H9 (cell line): ENCODE data around the gene PAK6. TPM values are rescaled to one million over a fixed set of nuclear protein-coding genes. Genes with fewer than 3 reads are reported as not detected.

ENCODE experiments used
- DNase-seq: peaks from one replicate; pipeline ENCODE4 v3.0.0-alpha.2; 2017
- H2AFZ ChIP-seq: one replicate; pipeline ENCODE4 v1.6.1; 2013; ENCODE audit warnings: mild to moderate bottlenecking, low read length, control low read depth, moderate library complexity
- H2AK5ac ChIP-seq: 2 replicates; pipeline ENCODE4 v1.6.1; 2013; ENCODE audit warnings: low read length, control low read depth, mixed read lengths; ENCODE audit not compliant: insufficient read length
- H2BK120ac ChIP-seq: one replicate; pipeline ENCODE4 v1.6.1; 2013; ENCODE audit warnings: low read depth, mild to moderate bottlenecking, low read length, control low read depth, inconsistent platforms; ENCODE audit not compliant: poor library complexity, severe bottlenecking
- H2BK12ac ChIP-seq: 2 replicates; pipeline ENCODE4 v1.6.1; 2013; ENCODE audit warnings: low read length, control low read depth, mixed read lengths, low read depth; ENCODE audit not compliant: insufficient read length
- H2BK15ac ChIP-seq: 2 replicates; pipeline ENCODE4 v1.6.1; 2013; ENCODE audit warnings: low read depth, low read length, control low read depth
- H2BK20ac ChIP-seq: one replicate; pipeline ENCODE4 v1.6.1; 2013; ENCODE audit warnings: low read depth, mild to moderate bottlenecking, low read length, control low read depth, inconsistent platforms; ENCODE audit not compliant: poor library complexity, severe bottlenecking
- H2BK5ac ChIP-seq: 2 replicates; pipeline ENCODE4 v1.6.1; 2013; ENCODE audit warnings: low read length, control low read depth, mixed read lengths; ENCODE audit not compliant: insufficient read length
- H3K14ac ChIP-seq: 2 replicates; pipeline ENCODE4 v1.6.1; 2013; ENCODE audit warnings: low read length, control low read depth; ENCODE audit not compliant: insufficient read depth
- H3K18ac ChIP-seq: 2 replicates; pipeline ENCODE4 v1.6.1; 2013; ENCODE audit warnings: low read depth, mild to moderate bottlenecking, mixed read lengths, low read length, control low read depth; ENCODE audit not compliant: insufficient read length
- H3K23ac ChIP-seq: 2 replicates; pipeline ENCODE4 v1.6.1; 2013; ENCODE audit warnings: low read length, control low read depth, mixed read lengths, low read depth; ENCODE audit not compliant: insufficient read length
- H3K23me2 ChIP-seq: 2 replicates; pipeline ENCODE4 v1.6.1; 2013; ENCODE audit warnings: low read depth, mild to moderate bottlenecking, mixed read lengths, low read length, control low read depth; ENCODE audit not compliant: insufficient read length, poor library complexity, severe bottlenecking
- H3K27ac ChIP-seq: 2 replicates; pipeline ENCODE4 v1.5.1; 2013; ENCODE audit warnings: low read length, control low read depth, mixed read lengths, low read depth; ENCODE audit not compliant: insufficient read length
- H3K27me3 ChIP-seq: 2 replicates; pipeline ENCODE4 v1.6.1; 2013; ENCODE audit warnings: low read length, control low read depth, inconsistent platforms; ENCODE audit not compliant: insufficient read depth
- H3K4ac ChIP-seq: 2 replicates; pipeline ENCODE4 v1.6.1; 2013; ENCODE audit warnings: low read depth, mild to moderate bottlenecking, control low read depth, inconsistent platforms, low read length, moderate library complexity
- H3K4me1 ChIP-seq: 2 replicates; pipeline ENCODE4 v1.6.1; 2013; ENCODE audit warnings: low read length, control low read depth, inconsistent platforms; ENCODE audit not compliant: insufficient read depth
- H3K4me2 ChIP-seq: 2 replicates; pipeline ENCODE4 v1.6.1; 2013; ENCODE audit warnings: low read length, control low read depth, mixed read lengths; ENCODE audit not compliant: insufficient read length, insufficient read depth
- H3K56ac ChIP-seq: 2 replicates; pipeline ENCODE4 v1.6.1; 2013; ENCODE audit warnings: low read depth, mild to moderate bottlenecking, mixed read lengths, low read length, control low read depth; ENCODE audit not compliant: insufficient read length
- H3K79me1 ChIP-seq: 2 replicates; pipeline ENCODE4 v1.6.1; 2013; ENCODE audit warnings: low read depth, mild to moderate bottlenecking, moderate library complexity, low read length, control low read depth, inconsistent platforms; ENCODE audit not compliant: insufficient read depth, poor library complexity, severe bottlenecking
- H3K79me2 ChIP-seq: 2 replicates; pipeline ENCODE4 v1.6.1; 2013; ENCODE audit warnings: low read length, control low read depth, inconsistent platforms; ENCODE audit not compliant: insufficient read depth
- H3K9ac ChIP-seq: 2 replicates; pipeline ENCODE4 v1.6.1; 2013; ENCODE audit warnings: low read length, control low read depth, mixed read lengths; ENCODE audit not compliant: insufficient read length; ENCODE audit errors: extremely low read depth
- H3K9me3 ChIP-seq: one replicate; pipeline ENCODE4 v1.6.1; 2013; ENCODE audit warnings: low read depth, low read length, inconsistent platforms; ENCODE audit not compliant: control insufficient read depth
- H3T11ph ChIP-seq: one replicate; pipeline ENCODE4 v1.6.1; 2013; ENCODE audit warnings: mild to moderate bottlenecking, low read length, control low read depth, inconsistent platforms
- H4K20me1 ChIP-seq: one replicate; pipeline ENCODE4 v1.6.1; 2013; ENCODE audit not compliant: control insufficient read depth, insufficient read length, insufficient read depth
- H4K5ac ChIP-seq: 2 replicates; pipeline ENCODE4 v1.6.1; 2013; ENCODE audit warnings: low read depth, mild to moderate bottlenecking, mixed read lengths, low read length, control low read depth; ENCODE audit not compliant: insufficient read length
- H4K8ac ChIP-seq: replicated peaks from 2 replicates; pipeline ENCODE4 v1.6.1; 2013; ENCODE audit warnings: low read length, control low read depth, mixed read lengths, low read depth; ENCODE audit not compliant: insufficient read length
- H4K91ac ChIP-seq: 2 replicates; pipeline ENCODE4 v1.6.1; 2013; ENCODE audit warnings: low read depth, mild to moderate bottlenecking, moderate library complexity, mixed read lengths, low read length, control low read depth; ENCODE audit not compliant: insufficient read length
- H3K27ac Mint-ChIP-seq, 3 experiments: 2 replicates in 2 of 3; 3 replicates in 1 of 3; pipeline ENCODE4 v1.8.0; 2020 to 2021; ENCODE audit warnings: mixed read lengths in 3 of 3, mild to moderate bottlenecking in 1 of 3, moderate library complexity in 1 of 3
- H3K27me3 Mint-ChIP-seq: 2 replicates; pipeline ENCODE4 v1.8.0; 2021; ENCODE audit warnings: low read depth, mild to moderate bottlenecking, moderate library complexity, mixed read lengths
- H3K36me3 Mint-ChIP-seq, 3 experiments: 2 replicates in 2 of 3; 3 replicates in 1 of 3; pipeline ENCODE4 v1.8.0; 2020 to 2021; ENCODE audit warnings: low read depth in 3 of 3, mixed read lengths in 3 of 3; ENCODE audit not compliant: insufficient read depth in 1 of 3
- H3K4me1 Mint-ChIP-seq, 2 experiments: 2 replicates each; pipeline ENCODE4 v1.8.0; 2020; ENCODE audit warnings: mixed read lengths in 2 of 2
- H3K4me3 Mint-ChIP-seq, 2 experiments: 2 replicates in 1 of 2; 3 replicates in 1 of 2; pipeline ENCODE4 v1.8.0; 2020 to 2021; ENCODE audit warnings: mild to moderate bottlenecking in 2 of 2, mixed read lengths in 2 of 2, moderate library complexity in 1 of 2
- H3K9me3 Mint-ChIP-seq, 2 experiments: 2 replicates in 1 of 2; 3 replicates in 1 of 2; pipeline ENCODE4 v1.8.0; 2020; ENCODE audit warnings: mild to moderate bottlenecking in 2 of 2, mixed read lengths in 2 of 2, moderate library complexity in 1 of 2
- CTCF ChIP-seq: fragments of 200-600 bp; sonication (generic); conservative IDR thresholded peaks from 3 replicates; pipeline ENCODE4 v1.8.0; 2021; ENCODE audit warnings: antibody characterized with exemption, mild to moderate bottlenecking
- WGBS: extraction: QIAGEN DNeasy Blood & Tissue Kit; methylation state at CpG from one replicate; pipeline ENCODE4 v1.1.7; 2013; ENCODE audit warnings: missing lambda C conversion rate, low lambda C conversion rate, mixed read lengths; ENCODE audit not compliant: insufficient read length; ENCODE audit errors: extremely low coverage; 5-methylcytosine and 5-hydroxymethylcytosine counted together
- total RNA-seq: library from RNA; stranded (reverse); gene quantifications from 2 replicates; pipeline ENCODE4 v1.2.1, GENCODE V29; 2021

The PAK6 gene
- total RNA-seq, 1 experiment from 2014 or later: 7.4 TPM

GRCh38 chr15:40303576-40303975 lies 64.7 kb downstream of the PAK6 start:
- no peak overlapping the region for H4K5ac ChIP-seq
- DNase-seq: no peak
- no peak overlapping the region for H3K18ac ChIP-seq
- no peaks in the 10 kb centered on the region for H3K27me3 ChIP-seq
- no CpG with 5 or more reads among the region's 2 CpGs for WGBS
- H3K14ac ChIP-seq: no peak overlapping the region
- H3K56ac ChIP-seq: no peak overlapping the region
- no peak overlapping the region for H2BK20ac ChIP-seq
- H2BK120ac ChIP-seq: no peak overlapping the region
- no peaks in the 10 kb centered on the region for H3K79me1 ChIP-seq
- no peak overlapping the region for H3K4ac ChIP-seq
- no peak overlapping the region for H4K8ac ChIP-seq
- Mint-ChIP-seq H3K4me3 (no peak overlapping the region), H3K9me3 (peaks cover 15% of the 10 kb centered on the region in 2 experiments), H3K36me3 (peaks cover 2 to 16% (median 5%) of the 10 kb centered on the region in 3 experiments; a peak in 5 of 7 replicates), H3K27me3 (peaks cover 10% of the 10 kb centered on the region), H3K27ac (no peak overlapping the region), H3K4me1 (peaks cover 23 to 32% of the 10 kb centered on the region in 2 experiments)
- no peak overlapping the region for H3K23ac ChIP-seq
- no peaks in the 10 kb centered on the region for H3K23me2 ChIP-seq
- H3K79me2 ChIP-seq: no peaks in the 10 kb centered on the region
- H3T11ph ChIP-seq: no peak overlapping the region
- no peaks in the 10 kb centered on the region for H3K9me3 ChIP-seq
- H3K27ac ChIP-seq: no peak overlapping the region
- H3K4me2 ChIP-seq: no peak overlapping the region
- H2AK5ac ChIP-seq: no peak overlapping the region
- H2BK12ac ChIP-seq: no peak overlapping the region
- no peak overlapping the region for H2BK5ac ChIP-seq
- TF ChIP-seq CTCF: no peak
- H2AFZ ChIP-seq: no peak overlapping the region
- H4K20me1 ChIP-seq: no peaks in the 10 kb centered on the region
- no peak overlapping the region for H4K91ac ChIP-seq
- no peak overlapping the region for H3K9ac ChIP-seq
- H3K4me1 ChIP-seq: peaks cover 6% of the 10 kb centered on the region; the same call in 1 of the 2 replicates
- H2BK15ac ChIP-seq: no peak overlapping the region
